ENCODE data around the gene SLC16A8.

The SLC16A8 gene

DNA sequence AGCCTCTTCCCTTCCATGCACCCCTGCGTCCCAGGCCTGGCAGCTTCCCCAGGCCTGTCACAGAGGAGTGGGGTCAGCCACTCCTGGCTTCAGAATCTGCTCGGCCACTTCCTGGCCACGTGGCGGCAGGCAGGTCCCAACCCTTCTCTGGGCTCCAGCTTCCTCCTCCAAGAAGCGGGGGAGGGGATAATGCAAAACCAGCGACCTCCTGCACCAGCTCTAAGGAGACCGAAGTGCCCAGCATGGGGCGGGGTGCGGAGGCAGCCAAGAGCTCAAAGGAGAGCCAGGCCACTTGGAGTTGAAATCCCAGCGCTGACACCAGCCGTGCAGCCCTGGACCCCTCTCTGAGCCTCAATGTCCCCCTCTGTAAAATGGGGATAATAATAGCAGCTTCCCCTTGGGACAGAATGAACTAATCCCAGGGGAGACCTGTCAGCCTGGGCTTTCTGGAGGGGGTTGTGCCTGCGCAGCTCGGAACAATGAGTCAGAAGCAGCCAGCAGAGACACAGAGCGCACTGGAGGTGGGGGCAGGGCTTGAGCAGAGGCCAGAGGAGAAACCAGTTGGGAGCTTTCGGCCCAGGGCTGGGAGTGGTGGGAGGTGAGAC lies 49.6 kb downstream of the SLC16A8 start:
- H3K79me2 ChIP-seq (ENCODE audit: insufficient read depth, low read length), result no peaks in the 10 kb centered on the region
- no peaks in the 10 kb centered on the region for H4K20me1 ChIP-seq (ENCODE audit: insufficient read depth, low read length)
- H3K9me3 ChIP-seq (ENCODE audit: low read length), result no peaks in the 10 kb centered on the region
- peaks cover 9% of the 10 kb centered on the region for H3K4me1 ChIP-seq (ENCODE audit: insufficient read depth, low read length, severe bottlenecking)
- H3K27ac ChIP-seq (ENCODE audit: low read depth, low read length, poor library complexity, severe bottlenecking), result no peak overlapping the region
- no peak overlapping the region for H3K4me2 ChIP-seq (ENCODE audit: low read length)
- no peak overlapping the region for H3K4me3 ChIP-seq (ENCODE audit: low read depth, low read length, poor library complexity, severe bottlenecking)
- H3K36me3 ChIP-seq (ENCODE audit: insufficient read depth, low read length), result no peaks in the 10 kb centered on the region
- no peak overlapping the region for H3K9ac ChIP-seq (ENCODE audit: low read length)
- peaks cover 19% of the 10 kb centered on the region; the same call in 1 of the 2 replicates for H3K27me3 ChIP-seq (ENCODE audit: insufficient read depth, low read length)
- no peak overlapping the region for H2AFZ ChIP-seq (ENCODE audit: low read length)
- H3K9me2 ChIP-seq (ENCODE audit: low read depth, low read length), result no peaks in the 10 kb centered on the region
- H3F3A ChIP-seq (ENCODE audit: insufficient read depth, low read length), result no peaks in the 10 kb centered on the region
- TF ChIP-seq, protein P1, sequence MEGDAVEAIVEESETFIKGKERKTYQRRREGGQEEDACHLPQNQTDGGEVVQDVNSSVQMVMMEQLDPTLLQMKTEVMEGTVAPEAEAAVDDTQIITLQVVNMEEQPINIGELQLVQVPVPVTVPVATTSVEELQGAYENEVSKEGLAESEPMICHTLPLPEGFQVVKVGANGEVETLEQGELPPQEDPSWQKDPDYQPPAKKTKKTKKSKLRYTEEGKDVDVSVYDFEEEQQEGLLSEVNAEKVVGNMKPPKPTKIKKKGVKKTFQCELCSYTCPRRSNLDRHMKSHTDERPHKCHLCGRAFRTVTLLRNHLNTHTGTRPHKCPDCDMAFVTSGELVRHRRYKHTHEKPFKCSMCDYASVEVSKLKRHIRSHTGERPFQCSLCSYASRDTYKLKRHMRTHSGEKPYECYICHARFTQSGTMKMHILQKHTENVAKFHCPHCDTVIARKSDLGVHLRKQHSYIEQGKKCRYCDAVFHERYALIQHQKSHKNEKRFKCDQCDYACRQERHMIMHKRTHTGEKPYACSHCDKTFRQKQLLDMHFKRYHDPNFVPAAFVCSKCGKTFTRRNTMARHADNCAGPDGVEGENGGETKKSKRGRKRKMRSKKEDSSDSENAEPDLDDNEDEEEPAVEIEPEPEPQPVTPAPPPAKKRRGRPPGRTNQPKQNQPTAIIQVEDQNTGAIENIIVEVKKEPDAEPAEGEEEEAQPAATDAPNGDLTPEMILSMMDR (IDR thresholded peaks at IDR 0.05; ENCODE audit: low read length), result no peak
- no peak for TF ChIP-seq EZH2 (IDR thresholded peaks at IDR 0.05; ENCODE audit: borderline replicate concordance, low read length)

DNA sequence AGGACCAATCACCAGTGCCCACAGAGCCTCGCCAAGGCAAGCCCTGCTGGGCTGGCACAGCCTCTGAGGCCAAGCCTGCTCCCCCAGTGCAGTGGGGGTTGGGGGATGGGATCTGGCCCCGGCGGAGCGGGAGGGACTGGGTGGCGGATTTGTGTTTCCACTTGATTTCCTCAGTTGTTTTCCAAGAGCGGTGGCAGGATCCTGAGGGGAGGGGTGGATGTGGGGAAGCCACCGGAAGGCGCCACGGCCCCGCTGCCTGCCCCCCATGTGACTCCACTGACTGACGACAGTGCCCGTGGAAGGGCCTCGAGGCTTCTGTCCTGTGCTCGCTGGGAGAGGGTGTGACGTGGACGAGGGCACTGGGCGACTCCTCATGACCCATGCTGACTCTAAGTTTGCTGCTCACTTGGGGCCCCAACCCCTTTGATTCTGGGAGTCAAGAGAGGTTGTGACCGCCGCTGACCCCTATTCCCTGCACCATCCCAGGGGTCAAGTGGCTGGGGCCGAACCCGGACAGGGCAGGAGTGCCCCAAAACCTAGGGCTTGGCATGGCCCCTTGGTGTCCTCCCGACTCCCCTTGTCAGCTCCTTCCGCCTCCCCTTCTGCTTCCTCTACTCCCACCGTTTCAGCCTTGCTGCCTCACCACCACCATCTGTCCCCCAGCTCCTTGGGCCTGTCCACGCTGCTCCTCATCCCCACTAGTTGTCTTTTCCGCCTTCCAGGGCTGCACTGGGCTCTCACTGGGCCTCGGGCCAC lies 50.3 kb downstream of the SLC16A8 start:
- Histone ChIP-seq H3K4me3 (ENCODE audit: low read depth, low read length, poor library complexity, severe bottlenecking) (no peak overlapping the region), H3F3A (ENCODE audit: insufficient read depth, low read length) (no peaks in the 10 kb centered on the region), H3K79me2 (ENCODE audit: insufficient read depth, low read length) (no peaks in the 10 kb centered on the region), H3K9ac (ENCODE audit: low read length) (no peak overlapping the region), H3K27ac (ENCODE audit: low read depth, low read length, poor library complexity, severe bottlenecking) (no peak overlapping the region), H3K9me3 (ENCODE audit: low read length) (no peaks in the 10 kb centered on the region), H4K20me1 (ENCODE audit: insufficient read depth, low read length) (no peaks in the 10 kb centered on the region), H2AFZ (ENCODE audit: low read length) (no peak overlapping the region), H3K4me1 (ENCODE audit: insufficient read depth, low read length, severe bottlenecking) (peaks cover 9% of the 10 kb centered on the region), H3K27me3 (ENCODE audit: insufficient read depth, low read length) (peaks cover 19% of the 10 kb centered on the region; the same call in 1 of the 2 replicates), H3K4me2 (ENCODE audit: low read length) (no peak overlapping the region), H3K9me2 (ENCODE audit: low read depth, low read length) (no peaks in the 10 kb centered on the region), H3K36me3 (ENCODE audit: insufficient read depth, low read length) (no peaks in the 10 kb centered on the region)
- TF ChIP-seq EZH2 (IDR thresholded peaks at IDR 0.05; ENCODE audit: borderline replicate concordance, low read length), result no peak
- TF ChIP-seq, protein P1 (IDR thresholded peaks at IDR 0.05; ENCODE audit: low read length), result no peak

DNA sequence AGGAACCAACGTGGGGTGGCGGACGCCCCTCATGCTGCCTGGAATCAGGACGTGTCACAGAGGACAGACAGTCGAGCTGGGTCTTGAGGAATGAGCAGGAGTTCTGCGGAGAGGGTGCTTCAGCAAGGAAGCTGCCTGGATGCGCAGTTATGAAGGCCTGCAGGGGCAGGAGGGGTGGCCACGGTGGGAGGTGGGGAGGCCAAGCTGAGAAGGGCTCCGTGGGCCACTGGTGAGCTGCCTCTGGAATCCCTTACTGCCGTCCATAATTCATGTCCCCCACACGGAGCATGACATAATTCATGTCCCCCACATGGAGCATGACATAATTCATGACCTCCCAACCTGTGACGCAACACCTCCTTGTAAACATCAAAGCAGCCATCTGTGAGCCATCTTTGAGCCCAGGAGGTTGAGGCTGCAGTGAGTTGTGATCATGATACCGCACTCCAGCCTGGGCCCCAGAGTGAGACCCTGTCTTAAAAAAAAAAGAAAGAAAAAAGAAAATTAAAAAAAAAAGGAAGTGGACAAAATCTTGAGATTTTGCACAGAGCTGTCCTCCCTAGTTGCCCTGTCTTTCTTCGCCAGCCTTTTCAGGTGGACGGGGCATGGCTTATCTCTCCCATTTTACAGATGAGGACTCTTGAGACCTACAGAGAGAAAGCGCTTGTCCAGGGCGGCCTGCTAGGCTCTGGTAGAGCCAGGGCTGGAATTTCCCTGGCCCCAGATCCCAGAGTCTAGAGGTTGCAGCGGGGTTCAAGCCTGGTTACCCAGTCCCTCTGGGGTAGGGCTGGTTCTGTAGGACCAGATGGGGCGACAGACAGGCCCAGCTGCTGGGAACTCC lies 51.1 kb downstream of the SLC16A8 start:
- Histone ChIP-seq H3K4me1 (ENCODE audit: insufficient read depth, low read length, severe bottlenecking) (peaks cover 9% of the 10 kb centered on the region), H3K36me3 (ENCODE audit: insufficient read depth, low read length) (no peaks in the 10 kb centered on the region)

More for the DNA sequence above, 51.1 kb downstream of the SLC16A8 start:
- no peaks in the 10 kb centered on the region for H3K9me3 ChIP-seq (ENCODE audit: low read length)
- H2AFZ ChIP-seq (ENCODE audit: low read length), result no peak overlapping the region
- peaks cover 19% of the 10 kb centered on the region; the same call in 1 of the 2 replicates for H3K27me3 ChIP-seq (ENCODE audit: insufficient read depth, low read length)
- no peak overlapping the region for H3K9ac ChIP-seq (ENCODE audit: low read length)
- no peaks in the 10 kb centered on the region for H3K9me2 ChIP-seq (ENCODE audit: low read depth, low read length)
- H3K79me2 ChIP-seq (ENCODE audit: insufficient read depth, low read length), result no peaks in the 10 kb centered on the region
- no peak for TF ChIP-seq EZH2 (IDR thresholded peaks at IDR 0.05; ENCODE audit: borderline replicate concordance, low read length)
- TF ChIP-seq, protein P1 (IDR thresholded peaks at IDR 0.05; ENCODE audit: low read length), result no peak
- H3K4me3 ChIP-seq (ENCODE audit: low read depth, low read length, poor library complexity, severe bottlenecking), result no peak overlapping the region
- H4K20me1 ChIP-seq (ENCODE audit: insufficient read depth, low read length), result no peaks in the 10 kb centered on the region
- no peak overlapping the region for H3K4me2 ChIP-seq (ENCODE audit: low read length)
- H3K27ac ChIP-seq (ENCODE audit: low read depth, low read length, poor library complexity, severe bottlenecking), result no peak overlapping the region
- no peaks in the 10 kb centered on the region for H3F3A ChIP-seq (ENCODE audit: insufficient read depth, low read length)

All from OCI-LY1 (cell line).